ENCODE data around the gene DNAJC5. TPM values are rescaled to one million over a fixed set of nuclear protein-coding genes. Genes with fewer than 3 reads are reported as not detected.
A peak's percentile ranks its signal among the peaks of the same experiment; 100 is the strongest.

The DNAJC5 gene
- total RNA-seq, 1 experiment from 2014 or later: 45.0 TPM

- intact Hi-C loops (cut with micrococcal nuclease): no loop called here
- no TSS peak for BruUV-seq (replicated peaks)
- H3K9me3 Mint-ChIP-seq (ENCODE audit: unreplicated experiment): no peaks in the 10 kb centered on the region
- no peaks in the 10 kb centered on the region for H3K4me1 Mint-ChIP-seq (ENCODE audit: insufficient read depth, unreplicated experiment)
- H3K36me3 Mint-ChIP-seq (ENCODE audit: insufficient read depth, unreplicated experiment): peaks cover 59% of the 10 kb centered on the region
- POLR2A ChIA-PET: interaction anchor here (1.8 kb wide), 1 partner anchor 77 kb away, joined by 7 read pairs; the partner anchor contains the start of gene TPD52L2
- peak; percentile 27 for DNase-seq (ENCODE audit: unreplicated experiment)
- no peaks in the 10 kb centered on the region for H3K27me3 Mint-ChIP-seq (ENCODE audit: insufficient read depth, unreplicated experiment)
- CTCF ChIA-PET: no interaction called here
- no peak overlapping the region for H3K4me3 Mint-ChIP-seq (ENCODE audit: unreplicated experiment)
- H3K27ac Mint-ChIP-seq (ENCODE audit: low read depth, unreplicated experiment): no peak overlapping the region
- TF ChIP-seq CTCF (IDR thresholded peaks at IDR 0.05; ENCODE audit: unreplicated experiment): no peak
These were observed 47.5 kb downstream of the DNAJC5 start for GRCh38 chr20:63942250-63942951.

GRCh38 chr20:63942969-63943807, 48.3 kb downstream of the DNAJC5 start:
- H3K9me3 Mint-ChIP-seq (ENCODE audit: unreplicated experiment): no peaks in the 10 kb centered on the region
- POLR2A ChIA-PET: interaction anchor here (0.6 to 1.8 kb wide), 4 partner anchors 9 to 175 kb away, joined by 3 to 7 read pairs (median 4); partner anchors contain the start of genes TPD52L2 and UCKL1
- H3K36me3 Mint-ChIP-seq (ENCODE audit: insufficient read depth, unreplicated experiment): peaks cover 51% of the 10 kb centered on the region
- no peak for DNase-seq (ENCODE audit: unreplicated experiment)
- CTCF ChIA-PET: no interaction called here
- no TSS peak for BruUV-seq (replicated peaks)
- no peak overlapping the region for H3K4me3 Mint-ChIP-seq (ENCODE audit: unreplicated experiment)
- intact Hi-C loops (cut with micrococcal nuclease): no loop called here
- H3K27me3 Mint-ChIP-seq (ENCODE audit: insufficient read depth, unreplicated experiment): no peaks in the 10 kb centered on the region
- no peak for TF ChIP-seq CTCF (IDR thresholded peaks at IDR 0.05; ENCODE audit: unreplicated experiment)
- H3K4me1 Mint-ChIP-seq (ENCODE audit: insufficient read depth, unreplicated experiment): no peaks in the 10 kb centered on the region
- no peak overlapping the region for H3K27ac Mint-ChIP-seq (ENCODE audit: low read depth, unreplicated experiment)

- Mint-ChIP-seq H3K27me3 (ENCODE audit: insufficient read depth, unreplicated experiment) (no peaks in the 10 kb centered on the region), H3K9me3 (ENCODE audit: unreplicated experiment) (no peaks in the 10 kb centered on the region), H3K4me1 (ENCODE audit: insufficient read depth, unreplicated experiment) (peaks cover 3% of the 10 kb centered on the region), H3K4me3 (ENCODE audit: unreplicated experiment) (no peak overlapping the region), H3K36me3 (ENCODE audit: insufficient read depth, unreplicated experiment) (peaks cover 50% of the 10 kb centered on the region), H3K27ac (ENCODE audit: low read depth, unreplicated experiment) (no peak overlapping the region)
- DNase-seq (ENCODE audit: unreplicated experiment): no peak
- ChIA-PET POLR2A (interaction anchor here (0.6 to 1.8 kb wide), 4 partner anchors 10 to 175 kb away, joined by 3 to 7 read pairs (median 4); partner anchors contain the start of genes TPD52L2 and UCKL1), CTCF (no interaction called here)
- intact Hi-C loops (cut with micrococcal nuclease): no loop called here
- BruUV-seq (replicated peaks): no TSS peak
- no peak for TF ChIP-seq CTCF (IDR thresholded peaks at IDR 0.05; ENCODE audit: unreplicated experiment)
These were observed 48.8 kb downstream of the DNAJC5 start for GRCh38 chr20:63943808-63944077.

All from MCF 10A (cell line).